Medulla oblongata (tissue), 1 donor: ENCODE measurements around the gene NAA30.
"Not testable (repeated sequence)": the region's sequence is repeated elsewhere in the genome, so short reads cannot be mapped to it uniquely, and the experiment has no call there.

ENCODE experiments used
- DNase-seq: peaks from one replicate; pipeline ENCODE4 v3.0.0-alpha.2; 2015; ENCODE audit errors: extremely low spot score

Gene NAA30

GRCh38 chr14:57390037-57390805 lies at the start of gene NAA30:
TSS of gene NAA30 (plus strand) at chr14:57390586. CDS start at chr14:57390958, 372 bp downstream.
- DNase-seq = peak; percentile 89

GRCh38 chr14:57343545-57344297 lies 46.7 kb upstream of the NAA30 start:
- not testable (repeated sequence) for DNase-seq

- DNase-seq = no peak
Observed at GRCh38 chr14:57345106-57345505, 45.3 kb upstream of the NAA30 start.

GRCh38 chr14:57346741-57347140 lies 43.6 kb upstream of the NAA30 start:
- no peak for DNase-seq

DNA sequence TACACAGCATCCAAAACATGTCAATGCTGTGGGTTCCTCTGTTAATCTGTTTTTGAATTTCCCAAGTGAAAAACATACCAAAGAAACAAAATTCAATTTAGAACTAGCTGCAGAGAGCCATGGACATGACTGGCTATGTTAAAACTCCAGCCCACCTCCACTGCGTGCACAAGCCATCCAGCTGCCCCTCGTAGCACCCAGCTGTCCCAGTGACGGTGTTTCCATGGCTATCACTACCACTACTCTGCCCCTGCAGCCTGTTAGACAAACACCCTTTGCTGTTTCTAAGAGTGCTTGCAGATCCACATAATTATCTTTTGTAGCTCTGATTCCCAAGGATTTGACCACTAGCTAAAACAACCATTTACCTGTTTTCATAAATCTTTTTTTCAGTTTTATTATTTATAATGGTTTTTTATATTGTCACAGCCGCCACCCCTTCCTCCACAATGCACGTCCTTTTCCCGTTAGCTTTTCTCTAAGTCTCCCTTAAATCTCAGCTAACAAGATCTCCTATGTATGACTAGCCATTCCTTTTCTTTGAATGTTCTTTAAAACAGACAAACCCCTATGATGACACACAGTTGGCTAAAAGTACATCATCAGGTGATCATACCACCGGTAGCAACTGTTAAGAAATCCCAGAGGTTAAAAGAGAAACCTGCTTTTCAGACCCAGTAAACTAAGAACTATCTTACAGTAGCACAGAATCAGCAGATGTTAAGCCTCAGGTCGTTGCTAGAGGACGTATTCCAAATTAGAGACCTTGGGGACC lies 37.8 kb upstream of the NAA30 start:
- no peak for DNase-seq

- no peak for DNase-seq
Observed at GRCh38 chr14:57355081-57355800, 35.1 kb upstream of the NAA30 start.

- DNase-seq = no peak
Observed at GRCh38 chr14:57362361-57362760, 28.0 kb upstream of the NAA30 start.

DNA sequence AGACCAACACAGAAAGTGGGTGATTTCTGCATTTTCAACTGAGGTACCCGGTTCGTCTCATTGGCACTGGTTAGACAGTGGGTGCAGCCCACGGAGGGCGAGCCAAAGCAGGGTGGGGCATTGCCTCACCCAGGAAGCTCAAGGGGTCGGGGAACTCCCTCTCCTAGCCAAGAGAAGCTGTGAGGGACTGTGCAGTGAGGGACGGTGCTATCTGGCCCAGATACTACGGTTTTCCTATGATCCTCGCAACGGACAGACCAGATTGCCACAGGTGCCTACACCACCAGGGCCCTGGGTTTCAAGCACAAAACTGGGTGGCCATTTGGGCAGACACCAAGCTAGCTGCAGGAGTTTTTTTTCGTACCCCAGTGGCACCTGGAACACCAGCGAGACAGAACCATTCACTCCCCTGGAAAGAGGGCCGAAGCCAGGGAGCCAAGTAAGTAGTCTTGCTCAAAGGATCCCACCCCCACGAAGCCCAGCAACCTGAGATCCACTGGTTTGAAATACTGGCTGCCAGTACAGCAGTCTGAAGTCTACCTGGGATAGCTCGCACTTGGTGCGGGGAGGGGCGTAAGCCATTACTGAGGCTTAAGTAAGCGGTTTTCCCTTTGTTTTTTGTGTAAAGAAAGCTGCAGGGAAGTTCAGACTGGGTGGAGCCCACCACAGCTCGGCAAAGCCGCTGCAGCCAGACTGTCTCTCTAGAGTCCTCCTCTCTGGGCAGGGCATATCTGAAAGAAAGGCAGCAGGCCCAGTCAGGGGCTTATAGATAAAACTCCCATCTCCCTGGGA lies 25.5 kb upstream of the NAA30 start:
- no peak for DNase-seq

DNA sequence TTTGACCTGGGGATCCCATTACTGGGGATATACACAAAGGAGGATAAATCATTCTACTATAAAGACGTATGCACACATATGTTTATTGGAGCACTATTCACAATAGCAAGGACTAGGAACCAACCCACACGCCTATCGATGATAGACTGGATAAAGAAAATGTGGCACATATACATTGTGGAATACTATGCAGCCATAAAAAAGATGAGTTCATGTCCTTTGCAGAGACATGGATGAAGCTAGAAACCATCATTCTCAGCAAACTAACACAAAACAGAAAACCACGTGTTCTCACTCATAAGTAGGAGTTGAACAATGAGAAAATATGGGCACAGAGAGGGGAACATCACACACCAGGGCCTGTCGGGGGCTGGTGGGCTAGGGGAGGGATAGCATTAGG lies 20.2 kb upstream of the NAA30 start:
- DNase-seq = not testable (repeated sequence)

- DNase-seq = no peak
Observed at GRCh38 chr14:57371013-57371412, 19.4 kb upstream of the NAA30 start.

DNA sequence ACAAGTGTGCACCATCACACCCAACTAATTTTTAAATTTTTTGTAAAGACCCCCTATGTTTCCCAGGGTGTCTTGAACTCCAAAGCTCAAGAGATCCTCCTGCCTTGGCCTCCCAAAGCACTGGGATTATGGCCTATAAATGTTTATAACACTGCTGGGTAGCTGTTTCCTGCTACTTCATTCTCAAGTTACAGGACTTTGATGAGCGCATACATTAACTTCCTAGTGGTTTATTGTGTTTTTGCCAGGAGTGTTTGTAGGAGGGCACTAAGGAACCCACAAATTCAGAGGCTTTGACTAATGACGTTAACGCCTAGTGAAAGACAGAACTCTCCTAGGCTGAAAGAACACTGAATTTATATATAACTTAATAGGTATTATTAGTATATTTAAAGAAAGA lies 15.2 kb upstream of the NAA30 start:
- no peak for DNase-seq

DNA sequence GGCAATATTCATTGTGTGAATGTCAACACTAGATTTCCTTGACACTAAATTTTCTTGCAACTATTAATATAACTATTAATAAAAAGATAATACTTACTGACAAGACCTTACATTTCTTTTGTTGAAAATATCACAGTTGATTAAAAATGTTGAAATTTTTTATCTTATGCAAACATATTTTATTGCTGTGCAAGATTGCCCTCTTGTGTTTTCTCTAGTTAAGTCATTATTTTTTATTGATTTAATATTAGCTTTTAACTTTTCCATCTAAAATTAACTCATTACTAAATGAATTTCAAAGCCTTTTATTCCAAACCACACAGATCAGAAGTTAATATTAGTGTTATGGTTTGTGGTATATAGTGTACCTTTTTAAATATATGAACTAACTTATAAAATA lies 11.7 kb upstream of the NAA30 start:
- DNase-seq = no peak

DNA sequence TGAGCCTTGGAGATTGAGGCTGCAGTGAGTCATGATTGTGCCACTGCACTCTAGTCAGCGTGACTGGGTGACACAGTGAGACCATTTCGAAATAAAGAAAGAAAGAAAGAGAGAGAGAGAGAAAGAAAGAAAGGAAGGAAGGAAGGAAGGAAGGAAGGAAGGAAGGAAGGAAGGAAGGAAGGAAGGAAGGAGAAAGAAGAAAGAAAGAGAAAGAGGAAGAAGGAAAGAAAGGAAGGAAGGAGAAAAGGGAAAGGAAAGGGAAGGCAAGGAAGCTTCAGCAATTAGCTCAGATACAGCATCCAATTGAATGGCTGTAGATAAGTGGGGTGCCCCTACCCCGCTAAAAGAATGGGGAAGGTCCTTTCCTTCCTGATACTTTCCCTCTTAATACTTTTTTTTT lies 9.5 kb upstream of the NAA30 start:
- no peak for DNase-seq

- no peak for DNase-seq
Observed at GRCh38 chr14:57382283-57382682, 8.1 kb upstream of the NAA30 start.

DNA sequence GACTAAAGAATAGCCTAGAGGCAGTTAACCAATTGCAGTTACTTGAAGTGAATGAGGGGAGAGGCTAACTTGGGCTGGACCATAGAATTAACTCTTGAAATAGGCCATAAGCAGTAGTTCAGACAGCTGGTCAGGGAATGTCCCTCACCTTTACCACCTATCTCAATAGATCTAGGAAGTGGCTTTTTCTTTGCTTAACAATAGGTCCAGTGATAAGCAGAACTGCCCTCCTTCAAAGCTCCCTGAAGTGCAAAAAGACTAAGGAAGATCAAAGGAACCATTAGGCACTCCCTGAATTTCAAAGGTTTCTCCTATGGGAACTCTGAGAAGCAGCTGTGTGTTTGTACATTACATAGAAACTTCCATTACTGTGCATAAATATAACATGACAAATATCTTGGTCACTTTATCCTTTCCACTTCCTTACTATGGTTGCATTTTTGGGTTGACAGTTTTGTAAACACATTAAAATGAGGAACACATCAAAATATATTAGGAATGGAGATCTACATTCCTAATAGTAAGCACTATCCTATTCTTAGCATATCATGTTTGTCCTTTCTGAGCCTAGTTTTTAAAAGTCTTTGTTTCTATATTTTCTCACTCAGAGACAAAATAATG lies 7.2 kb upstream of the NAA30 start:
- DNase-seq = no peak

DNA sequence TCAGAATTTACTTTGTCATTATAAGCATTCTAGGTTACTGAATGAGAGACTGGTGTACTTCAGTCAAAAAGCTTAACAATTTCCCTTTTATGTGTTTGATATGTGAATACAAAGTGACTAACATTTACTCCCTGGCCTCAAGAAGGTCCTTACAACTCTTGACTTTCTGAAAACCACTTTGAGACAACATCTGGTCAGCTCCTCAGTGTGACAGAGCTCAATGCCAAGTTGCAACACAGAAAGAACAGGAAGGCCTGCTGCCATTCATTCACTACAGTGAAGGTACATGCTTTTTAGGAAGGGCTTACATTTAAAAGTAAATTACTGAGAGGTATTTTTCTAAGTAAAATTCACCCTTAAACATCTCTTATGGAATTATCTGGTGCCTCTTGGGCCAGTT lies 2.3 kb upstream of the NAA30 start:
- DNase-seq = no peak

DNA sequence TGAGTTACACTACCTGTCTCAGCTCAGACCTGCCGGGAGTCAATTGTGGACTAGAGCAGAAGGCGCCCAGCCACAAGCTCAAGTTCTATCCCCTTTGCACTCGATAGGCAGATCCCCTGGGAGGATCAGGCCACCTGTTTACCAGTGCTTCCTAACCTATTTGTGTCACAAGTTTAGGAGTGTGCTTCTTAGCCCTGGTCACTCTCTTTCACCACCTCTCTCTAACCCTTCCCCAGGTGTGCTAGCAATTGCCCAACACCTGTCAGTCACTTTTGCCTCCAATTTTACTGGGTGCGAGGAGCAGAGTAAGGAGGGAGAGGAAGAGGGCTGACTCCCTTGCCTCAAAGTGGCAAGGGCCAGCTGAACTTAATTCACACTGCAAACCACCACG lies 745 bp upstream of the NAA30 start:
- DNase-seq = no peak

DNA sequence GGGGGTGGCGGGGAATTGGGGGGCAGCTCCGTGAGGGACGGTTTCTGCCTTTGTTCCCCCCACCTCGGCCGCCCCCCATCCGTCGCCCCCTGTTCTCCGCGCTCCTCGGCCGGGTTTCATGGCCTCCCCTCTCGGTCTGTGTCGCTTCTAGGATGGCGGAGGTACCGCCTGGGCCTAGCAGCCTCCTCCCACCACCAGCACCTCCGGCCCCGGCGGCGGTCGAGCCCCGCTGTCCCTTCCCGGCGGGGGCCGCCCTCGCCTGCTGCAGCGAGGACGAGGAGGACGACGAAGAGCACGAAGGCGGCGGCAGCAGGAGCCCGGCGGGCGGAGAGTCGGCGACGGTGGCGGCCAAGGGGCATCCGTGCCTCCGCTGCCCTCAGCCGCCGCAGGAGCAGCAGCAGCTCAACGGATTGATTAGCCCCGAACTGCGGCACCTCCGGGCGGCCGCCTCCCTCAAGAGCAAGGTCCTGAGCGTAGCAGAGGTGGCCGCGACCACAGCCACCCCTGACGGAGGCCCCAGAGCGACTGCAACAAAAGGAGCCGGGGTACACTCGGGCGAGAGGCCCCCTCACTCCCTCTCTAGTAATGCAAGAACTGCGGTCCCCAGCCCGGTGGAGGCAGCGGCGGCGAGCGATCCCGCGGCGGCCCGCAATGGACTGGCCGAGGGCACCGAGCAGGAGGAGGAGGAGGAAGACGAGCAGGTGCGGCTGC lies 575 bp downstream of the NAA30 start:
- no peak for DNase-seq

GRCh38 chr14:57391517-57392195 lies 1.3 kb downstream of the NAA30 start:
- DNase-seq = no peak
